H9 (cell line): ENCODE measurements around the gene LINGO1. TPM values are rescaled to one million over a fixed set of nuclear protein-coding genes. Genes with fewer than 3 reads are reported as not detected.

Experiments
- DNase-seq: peaks from one replicate; pipeline ENCODE4 v3.0.0-alpha.2; 2017
- H2AFZ ChIP-seq: one replicate; pipeline ENCODE4 v1.6.1; 2013; ENCODE audit warnings: mild to moderate bottlenecking, low read length, control low read depth, moderate library complexity
- H2AK5ac ChIP-seq: 2 replicates; pipeline ENCODE4 v1.6.1; 2013; ENCODE audit warnings: low read length, control low read depth, mixed read lengths; ENCODE audit not compliant: insufficient read length
- H2BK120ac ChIP-seq: one replicate; pipeline ENCODE4 v1.6.1; 2013; ENCODE audit warnings: low read depth, mild to moderate bottlenecking, low read length, control low read depth, inconsistent platforms; ENCODE audit not compliant: poor library complexity, severe bottlenecking
- H2BK12ac ChIP-seq: 2 replicates; pipeline ENCODE4 v1.6.1; 2013; ENCODE audit warnings: low read length, control low read depth, mixed read lengths, low read depth; ENCODE audit not compliant: insufficient read length
- H2BK15ac ChIP-seq: 2 replicates; pipeline ENCODE4 v1.6.1; 2013; ENCODE audit warnings: low read depth, low read length, control low read depth
- H2BK20ac ChIP-seq: one replicate; pipeline ENCODE4 v1.6.1; 2013; ENCODE audit warnings: low read depth, mild to moderate bottlenecking, low read length, control low read depth, inconsistent platforms; ENCODE audit not compliant: poor library complexity, severe bottlenecking
- H2BK5ac ChIP-seq: 2 replicates; pipeline ENCODE4 v1.6.1; 2013; ENCODE audit warnings: low read length, control low read depth, mixed read lengths; ENCODE audit not compliant: insufficient read length
- H3K14ac ChIP-seq: 2 replicates; pipeline ENCODE4 v1.6.1; 2013; ENCODE audit warnings: low read length, control low read depth; ENCODE audit not compliant: insufficient read depth
- H3K18ac ChIP-seq: 2 replicates; pipeline ENCODE4 v1.6.1; 2013; ENCODE audit warnings: low read depth, mild to moderate bottlenecking, mixed read lengths, low read length, control low read depth; ENCODE audit not compliant: insufficient read length
- H3K23ac ChIP-seq: 2 replicates; pipeline ENCODE4 v1.6.1; 2013; ENCODE audit warnings: low read length, control low read depth, mixed read lengths, low read depth; ENCODE audit not compliant: insufficient read length
- H3K23me2 ChIP-seq: 2 replicates; pipeline ENCODE4 v1.6.1; 2013; ENCODE audit warnings: low read depth, mild to moderate bottlenecking, mixed read lengths, low read length, control low read depth; ENCODE audit not compliant: insufficient read length, poor library complexity, severe bottlenecking
- H3K27ac ChIP-seq: 2 replicates; pipeline ENCODE4 v1.5.1; 2013; ENCODE audit warnings: low read length, control low read depth, mixed read lengths, low read depth; ENCODE audit not compliant: insufficient read length
- H3K27me3 ChIP-seq: 2 replicates; pipeline ENCODE4 v1.6.1; 2013; ENCODE audit warnings: low read length, control low read depth, inconsistent platforms; ENCODE audit not compliant: insufficient read depth
- H3K4ac ChIP-seq: 2 replicates; pipeline ENCODE4 v1.6.1; 2013; ENCODE audit warnings: low read depth, mild to moderate bottlenecking, control low read depth, inconsistent platforms, low read length, moderate library complexity
- H3K4me1 ChIP-seq: 2 replicates; pipeline ENCODE4 v1.6.1; 2013; ENCODE audit warnings: low read length, control low read depth, inconsistent platforms; ENCODE audit not compliant: insufficient read depth
- H3K4me2 ChIP-seq: 2 replicates; pipeline ENCODE4 v1.6.1; 2013; ENCODE audit warnings: low read length, control low read depth, mixed read lengths; ENCODE audit not compliant: insufficient read length, insufficient read depth
- H3K56ac ChIP-seq: 2 replicates; pipeline ENCODE4 v1.6.1; 2013; ENCODE audit warnings: low read depth, mild to moderate bottlenecking, mixed read lengths, low read length, control low read depth; ENCODE audit not compliant: insufficient read length
- H3K79me1 ChIP-seq: 2 replicates; pipeline ENCODE4 v1.6.1; 2013; ENCODE audit warnings: low read depth, mild to moderate bottlenecking, moderate library complexity, low read length, control low read depth, inconsistent platforms; ENCODE audit not compliant: insufficient read depth, poor library complexity, severe bottlenecking
- H3K79me2 ChIP-seq: 2 replicates; pipeline ENCODE4 v1.6.1; 2013; ENCODE audit warnings: low read length, control low read depth, inconsistent platforms; ENCODE audit not compliant: insufficient read depth
- H3K9ac ChIP-seq: 2 replicates; pipeline ENCODE4 v1.6.1; 2013; ENCODE audit warnings: low read length, control low read depth, mixed read lengths; ENCODE audit not compliant: insufficient read length; ENCODE audit errors: extremely low read depth
- H3K9me3 ChIP-seq: one replicate; pipeline ENCODE4 v1.6.1; 2013; ENCODE audit warnings: low read depth, low read length, inconsistent platforms; ENCODE audit not compliant: control insufficient read depth
- H3T11ph ChIP-seq: one replicate; pipeline ENCODE4 v1.6.1; 2013; ENCODE audit warnings: mild to moderate bottlenecking, low read length, control low read depth, inconsistent platforms
- H4K20me1 ChIP-seq: one replicate; pipeline ENCODE4 v1.6.1; 2013; ENCODE audit not compliant: control insufficient read depth, insufficient read length, insufficient read depth
- H4K5ac ChIP-seq: 2 replicates; pipeline ENCODE4 v1.6.1; 2013; ENCODE audit warnings: low read depth, mild to moderate bottlenecking, mixed read lengths, low read length, control low read depth; ENCODE audit not compliant: insufficient read length
- H4K8ac ChIP-seq: replicated peaks from 2 replicates; pipeline ENCODE4 v1.6.1; 2013; ENCODE audit warnings: low read length, control low read depth, mixed read lengths, low read depth; ENCODE audit not compliant: insufficient read length
- H4K91ac ChIP-seq: 2 replicates; pipeline ENCODE4 v1.6.1; 2013; ENCODE audit warnings: low read depth, mild to moderate bottlenecking, moderate library complexity, mixed read lengths, low read length, control low read depth; ENCODE audit not compliant: insufficient read length
- H3K27ac Mint-ChIP-seq, 3 experiments: 2 replicates in 2 of 3; 3 replicates in 1 of 3; pipeline ENCODE4 v1.8.0; 2020 to 2021; ENCODE audit warnings: mixed read lengths in 3 of 3, mild to moderate bottlenecking in 1 of 3, moderate library complexity in 1 of 3
- H3K27me3 Mint-ChIP-seq: 2 replicates; pipeline ENCODE4 v1.8.0; 2021; ENCODE audit warnings: low read depth, mild to moderate bottlenecking, moderate library complexity, mixed read lengths
- H3K36me3 Mint-ChIP-seq, 3 experiments: 2 replicates in 2 of 3; 3 replicates in 1 of 3; pipeline ENCODE4 v1.8.0; 2020 to 2021; ENCODE audit warnings: low read depth in 3 of 3, mixed read lengths in 3 of 3; ENCODE audit not compliant: insufficient read depth in 1 of 3
- H3K4me1 Mint-ChIP-seq, 2 experiments: 2 replicates each; pipeline ENCODE4 v1.8.0; 2020; ENCODE audit warnings: mixed read lengths in 2 of 2
- H3K4me3 Mint-ChIP-seq, 2 experiments: 2 replicates in 1 of 2; 3 replicates in 1 of 2; pipeline ENCODE4 v1.8.0; 2020 to 2021; ENCODE audit warnings: mild to moderate bottlenecking in 2 of 2, mixed read lengths in 2 of 2, moderate library complexity in 1 of 2
- H3K9me3 Mint-ChIP-seq, 2 experiments: 2 replicates in 1 of 2; 3 replicates in 1 of 2; pipeline ENCODE4 v1.8.0; 2020; ENCODE audit warnings: mild to moderate bottlenecking in 2 of 2, mixed read lengths in 2 of 2, moderate library complexity in 1 of 2
- CTCF ChIP-seq: fragments of 200-600 bp; sonication (generic); conservative IDR thresholded peaks from 3 replicates; pipeline ENCODE4 v1.8.0; 2021; ENCODE audit warnings: antibody characterized with exemption, mild to moderate bottlenecking
- WGBS: extraction: QIAGEN DNeasy Blood & Tissue Kit; methylation state at CpG from one replicate; pipeline ENCODE4 v1.1.7; 2013; ENCODE audit warnings: missing lambda C conversion rate, low lambda C conversion rate, mixed read lengths; ENCODE audit not compliant: insufficient read length; ENCODE audit errors: extremely low coverage; 5-methylcytosine and 5-hydroxymethylcytosine counted together
- total RNA-seq: library from RNA; stranded (reverse); gene quantifications from 2 replicates; pipeline ENCODE4 v1.2.1, GENCODE V29; 2021

LINGO1 gene
- total RNA-seq, 1 experiment from 2014 or later, result 41.6 TPM

GRCh38 chr15:77639431-77639830 is 6.7 kb upstream of the LINGO1 start:
- no peak overlapping the region for H3K9ac ChIP-seq
- no peaks in the 10 kb centered on the region for H3K79me2 ChIP-seq
- H3K4me3 Mint-ChIP-seq, result no peak overlapping the region
- no peak overlapping the region for H3K18ac ChIP-seq
- H4K5ac ChIP-seq, result no peak overlapping the region
- H3K23me2 ChIP-seq, result no peaks in the 10 kb centered on the region
- no peak overlapping the region for H4K8ac ChIP-seq
- peaks cover 38 to 44% of the 10 kb centered on the region in 2 experiments for H3K4me1 Mint-ChIP-seq
- TF ChIP-seq CTCF, result no peak
- no peak overlapping the region for H3K56ac ChIP-seq
- no peak overlapping the region for H2BK5ac ChIP-seq
- no peaks in the 10 kb centered on the region for H3K27me3 ChIP-seq
- H2BK12ac ChIP-seq, result no peak overlapping the region
- no peak overlapping the region for H4K91ac ChIP-seq
- H3K79me1 ChIP-seq, result no peaks in the 10 kb centered on the region
- no peaks in the 10 kb centered on the region for H3K4me1 ChIP-seq
- no peaks in the 10 kb centered on the region; a peak in 1 of 7 replicates for H3K36me3 Mint-ChIP-seq
- no peaks in the 10 kb centered on the region; a peak in 1 of 5 replicates for H3K9me3 Mint-ChIP-seq
- H3K27ac ChIP-seq, result no peak overlapping the region
- no peaks in the 10 kb centered on the region for H3K9me3 ChIP-seq
- no peak overlapping the region for H2BK120ac ChIP-seq
- no peak overlapping the region for H3K23ac ChIP-seq
- no peak overlapping the region for H3K4ac ChIP-seq
- H3T11ph ChIP-seq, result no peak overlapping the region
- H2BK20ac ChIP-seq, result no peak overlapping the region
- no peak overlapping the region for H2BK15ac ChIP-seq
- DNase-seq, result no peak
- H4K20me1 ChIP-seq, result no peaks in the 10 kb centered on the region
- H3K27ac Mint-ChIP-seq, result no peak overlapping the region; a peak in 1 of 7 replicates
- peaks cover 25% of the 10 kb centered on the region for H3K27me3 Mint-ChIP-seq
- no peak overlapping the region for H2AK5ac ChIP-seq
- no peak overlapping the region for H2AFZ ChIP-seq
- WGBS, result no CpG with 5 or more reads among the region's 12 CpGs
- H3K14ac ChIP-seq, result no peak overlapping the region; the same call in 1 of the 2 replicates
- no peak overlapping the region for H3K4me2 ChIP-seq
